ENCODE results near the gene CRYGS.
A peak's percentile ranks its signal among the peaks of the same experiment; 100 is the strongest.
"Not testable (repeated sequence)": the region's sequence is repeated elsewhere in the genome, so short reads cannot be mapped to it uniquely, and the experiment has no call there.

CRYGS gene

DNA sequence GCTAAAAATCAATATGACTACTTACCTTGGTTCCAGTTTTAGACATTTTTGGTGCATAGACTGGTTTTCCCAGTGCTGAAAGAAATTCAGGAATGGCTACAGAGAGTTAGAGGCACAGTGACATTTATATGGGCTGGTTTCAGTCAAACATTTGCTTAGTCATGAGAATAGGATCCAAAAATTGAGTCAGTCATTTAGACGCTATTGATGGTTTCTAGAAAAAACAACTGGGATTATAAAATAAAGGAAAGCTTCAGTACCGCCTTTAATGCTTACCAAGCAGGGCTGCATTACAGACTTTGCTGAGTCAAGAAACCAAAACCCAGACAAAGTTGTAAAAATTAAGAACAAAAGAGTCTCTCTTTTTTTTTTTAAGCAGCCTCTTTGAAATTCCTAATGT lies at the start of gene CRYGS:
CRYGS (minus strand) TSS at position 100 of the 400 bp plus-strand sequence; CDS start at position 46, 54 bp downstream.
- DNase-seq (ENCODE audit: extremely low read depth in 1 of 2, low read depth in 1 of 2): no peak

DNA sequence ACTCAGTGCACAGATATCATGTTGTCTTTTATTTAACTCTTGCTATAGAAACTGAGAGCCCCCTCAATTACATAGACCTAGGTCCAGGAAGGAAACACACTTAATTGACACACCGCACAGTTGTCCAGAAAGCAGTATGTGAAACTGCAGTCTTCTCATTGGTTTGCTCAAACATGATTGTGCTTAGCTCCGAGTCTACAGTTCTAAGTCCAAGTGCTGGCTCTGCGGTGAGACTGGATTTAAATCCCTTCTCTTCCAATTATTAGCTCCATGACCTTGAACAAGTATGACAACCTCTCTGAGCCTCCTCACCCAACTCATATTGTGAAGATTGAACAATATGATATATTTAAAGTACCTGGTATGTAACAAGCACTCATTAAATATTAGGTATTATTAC lies 49.7 kb upstream of the CRYGS start:
- DNase-seq (ENCODE audit: extremely low read depth in 1 of 2, low read depth in 1 of 2): no peak

DNA sequence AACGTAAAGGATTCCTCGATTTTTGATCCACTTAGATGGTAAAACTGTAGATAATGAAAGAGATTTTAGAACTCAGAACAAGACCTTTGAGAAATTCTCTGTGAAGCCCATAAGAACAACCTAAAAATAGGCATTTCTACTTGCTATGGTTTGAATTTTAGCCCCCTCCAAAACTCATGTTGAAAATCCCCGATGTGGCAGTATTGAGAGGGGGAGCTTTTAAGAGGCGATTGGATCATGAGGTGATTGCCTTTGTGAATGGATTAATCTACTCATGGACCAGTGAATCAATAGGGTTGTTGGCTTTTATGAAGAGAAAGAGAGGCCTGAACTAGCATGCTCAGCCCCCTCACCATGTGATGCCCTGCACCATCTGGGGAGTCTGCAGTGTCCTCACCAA lies 48.5 kb upstream of the CRYGS start:
- no peak for DNase-seq (ENCODE audit: extremely low read depth in 1 of 2, low read depth in 1 of 2)

DNA sequence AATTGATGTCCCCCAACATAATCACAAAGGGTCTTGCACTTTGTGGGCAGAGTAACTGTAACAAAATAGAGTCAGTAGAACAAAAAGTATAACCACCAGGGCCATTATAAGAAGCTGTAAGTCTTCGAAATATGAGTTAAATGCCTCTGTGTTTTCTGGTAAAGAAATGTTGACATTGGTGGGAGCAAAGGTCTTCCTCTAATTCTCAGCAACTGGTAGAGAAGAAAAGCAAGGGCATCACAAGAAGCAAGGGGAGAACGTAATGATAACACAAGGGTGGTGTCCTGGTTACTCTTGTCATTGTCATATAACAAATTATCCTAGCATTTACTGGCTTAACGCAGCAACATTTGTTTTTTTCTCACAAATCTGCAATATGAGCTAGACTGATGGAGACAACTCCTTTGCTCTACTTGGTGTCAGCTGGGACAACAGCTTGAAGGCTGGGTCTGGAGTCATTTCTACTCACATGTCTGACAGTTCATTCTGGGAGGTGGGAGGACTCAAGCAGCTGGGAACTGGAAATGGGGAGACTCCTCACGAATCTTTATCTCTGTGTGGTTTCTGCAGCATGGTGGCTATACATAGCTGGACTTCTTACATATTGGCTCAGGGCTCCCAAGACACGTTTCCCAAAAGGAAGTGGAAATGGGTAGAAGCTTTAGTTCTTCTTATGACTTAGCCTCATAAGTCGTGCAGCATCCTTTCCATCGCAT lies 46.6 kb upstream of the CRYGS start:
- no peak for DNase-seq (ENCODE audit: extremely low read depth in 1 of 2, low read depth in 1 of 2)

DNA sequence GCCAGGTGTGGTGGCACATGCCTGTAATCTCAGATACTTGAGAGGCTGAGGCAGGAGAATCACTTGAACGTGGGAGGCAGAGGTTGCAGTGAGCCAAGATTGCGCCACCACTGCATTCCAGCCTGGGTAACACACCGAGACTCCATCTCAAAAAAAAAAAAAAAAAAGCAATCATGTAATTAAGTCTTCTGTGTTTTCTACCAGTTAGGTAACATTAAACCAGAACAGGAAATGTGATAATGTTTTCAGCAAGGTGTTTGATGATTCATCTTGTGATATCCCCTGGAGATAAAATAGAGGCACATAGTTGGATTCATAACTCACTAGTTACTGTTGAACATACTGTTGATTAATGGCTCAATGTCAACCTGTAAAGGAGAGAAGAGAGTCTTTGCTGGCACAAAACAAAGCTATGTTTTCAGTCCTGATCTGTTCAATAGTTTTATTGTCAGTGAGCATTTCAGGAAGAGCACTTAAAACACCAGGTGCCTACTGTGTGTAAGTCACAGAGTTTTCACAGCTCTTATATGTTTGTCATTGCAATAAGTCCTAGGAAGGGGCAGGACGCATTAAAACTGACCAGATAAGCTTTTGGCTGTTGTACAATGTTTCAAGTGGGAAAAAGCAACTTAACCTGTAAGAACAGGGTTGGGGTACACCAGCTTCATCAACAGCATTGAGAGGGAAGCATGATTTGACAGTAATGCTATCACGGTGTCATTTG lies 45.8 kb upstream of the CRYGS start:
- no peak for DNase-seq (ENCODE audit: extremely low read depth in 1 of 2, low read depth in 1 of 2)

DNA sequence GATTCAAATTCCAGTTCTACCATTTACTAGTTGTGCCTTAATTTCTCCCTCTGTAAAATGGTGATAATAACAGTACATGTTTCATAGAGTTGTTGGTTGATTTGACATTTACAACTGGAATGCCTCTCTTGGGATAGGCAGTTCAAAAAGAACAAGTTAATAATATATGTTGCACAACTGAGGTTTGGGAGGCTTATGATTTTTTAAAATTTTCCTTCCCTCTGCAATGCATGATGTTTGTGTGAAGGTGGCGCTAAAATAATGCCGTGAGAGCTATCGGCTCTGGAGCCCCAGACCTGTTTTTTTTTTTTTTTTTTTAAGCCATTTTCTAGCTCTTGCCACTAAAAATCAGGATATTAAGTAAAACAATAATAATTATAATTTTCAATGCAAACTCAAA lies 44.9 kb upstream of the CRYGS start:
- DNase-seq (ENCODE audit: extremely low read depth in 1 of 2, low read depth in 1 of 2): no peak

DNA sequence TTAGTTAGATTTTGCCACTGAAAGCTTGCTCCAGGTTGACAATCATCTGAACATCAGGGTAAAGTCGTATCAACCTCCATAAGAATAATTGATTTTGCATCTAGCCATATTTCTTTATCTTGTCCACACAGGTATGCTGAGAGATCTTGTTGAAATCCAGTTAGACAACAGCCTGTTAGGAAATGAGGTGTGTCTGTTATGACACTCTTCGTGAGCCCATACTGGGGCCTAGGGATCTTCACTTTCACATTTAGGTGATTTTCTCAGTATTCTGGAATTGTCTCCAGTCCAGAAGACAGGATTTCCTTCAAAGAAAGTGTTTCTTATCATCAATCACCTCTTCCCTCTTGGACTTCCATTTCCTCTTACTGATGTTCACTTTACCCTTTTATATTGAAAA lies 44.5 kb upstream of the CRYGS start:
- DNase-seq (ENCODE audit: extremely low read depth in 1 of 2, low read depth in 1 of 2): no peak

DNA sequence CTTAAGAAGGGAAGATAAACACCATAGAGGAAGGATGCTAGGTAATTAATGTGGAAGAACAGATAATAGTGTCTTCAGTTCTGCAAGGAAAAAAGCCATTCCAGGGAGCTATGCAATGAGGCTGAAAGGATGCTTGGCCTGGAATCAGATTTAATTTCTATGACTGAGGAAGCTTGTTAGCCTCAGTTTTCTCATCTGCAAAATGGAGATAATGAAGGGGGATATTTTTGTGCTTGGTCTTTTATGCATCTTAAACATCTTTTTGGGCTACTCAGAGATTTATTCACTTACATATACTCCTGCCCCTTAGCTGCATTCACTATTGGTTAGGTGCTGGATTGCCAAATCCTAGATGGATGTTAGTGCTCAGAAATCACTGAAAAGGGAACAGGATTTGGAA lies 43.0 kb upstream of the CRYGS start:
- no peak for DNase-seq (ENCODE audit: extremely low read depth in 1 of 2, low read depth in 1 of 2)

DNA sequence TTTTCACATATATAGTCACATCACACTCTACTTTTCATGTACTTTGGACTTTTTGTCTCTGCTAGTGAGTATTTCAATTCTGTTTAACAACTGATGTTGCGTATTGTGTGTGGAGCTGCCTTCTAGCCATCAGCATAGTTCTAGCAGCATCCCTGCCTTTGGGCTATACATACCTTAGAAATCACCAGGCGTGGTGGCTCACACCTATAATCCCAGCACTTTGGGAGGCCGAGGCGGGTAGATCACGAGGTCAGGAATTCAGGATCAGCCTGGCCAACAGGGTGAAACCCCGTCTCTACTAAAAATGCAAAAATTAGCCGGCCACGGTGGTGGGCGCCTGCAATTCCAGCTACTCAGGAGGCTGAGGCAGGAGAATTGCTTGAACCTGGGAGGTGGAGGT lies 42.1 kb upstream of the CRYGS start:
- DNase-seq (ENCODE audit: extremely low read depth in 1 of 2, low read depth in 1 of 2): not testable (repeated sequence)

DNA sequence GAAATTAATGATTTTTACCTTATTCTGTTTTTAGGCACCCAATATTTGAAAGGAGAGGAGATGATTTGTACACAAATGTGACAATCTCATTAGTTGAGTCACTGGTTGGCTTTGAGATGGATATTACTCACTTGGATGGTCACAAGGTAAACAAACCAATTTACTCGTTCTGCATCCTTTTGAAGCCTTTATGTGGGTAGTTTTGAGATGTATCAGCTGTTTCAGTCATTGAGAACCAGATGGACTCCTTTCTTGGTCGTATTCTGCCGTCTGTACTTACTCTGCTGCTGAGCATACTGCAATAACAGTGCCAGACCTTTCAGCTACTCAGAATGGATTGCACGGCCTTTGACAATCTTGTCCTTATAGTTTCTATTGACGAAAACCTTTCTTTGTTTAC lies 39.7 kb upstream of the CRYGS start:
- DNase-seq (ENCODE audit: extremely low read depth in 1 of 2, low read depth in 1 of 2): no peak

DNA sequence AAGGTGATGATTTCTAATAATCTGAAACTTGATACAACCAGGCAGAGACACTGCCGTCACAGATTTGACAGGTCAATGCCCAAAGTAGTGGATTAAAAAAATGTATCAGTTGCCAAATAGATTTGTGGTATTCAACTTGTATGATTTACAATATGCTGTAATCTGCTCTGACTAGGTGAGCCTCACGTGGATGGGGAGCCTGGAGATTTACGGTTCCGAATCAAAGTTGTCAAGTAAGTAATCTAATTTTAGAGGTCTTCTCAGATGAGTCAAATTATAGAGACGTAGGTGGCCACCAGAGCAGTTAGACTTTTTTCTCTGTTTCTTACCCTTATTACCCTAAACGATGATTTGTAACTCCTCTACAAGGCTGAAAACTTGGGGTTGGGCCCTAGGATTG lies 38.4 kb upstream of the CRYGS start:
- DNase-seq (ENCODE audit: extremely low read depth in 1 of 2, low read depth in 1 of 2): no peak

DNA sequence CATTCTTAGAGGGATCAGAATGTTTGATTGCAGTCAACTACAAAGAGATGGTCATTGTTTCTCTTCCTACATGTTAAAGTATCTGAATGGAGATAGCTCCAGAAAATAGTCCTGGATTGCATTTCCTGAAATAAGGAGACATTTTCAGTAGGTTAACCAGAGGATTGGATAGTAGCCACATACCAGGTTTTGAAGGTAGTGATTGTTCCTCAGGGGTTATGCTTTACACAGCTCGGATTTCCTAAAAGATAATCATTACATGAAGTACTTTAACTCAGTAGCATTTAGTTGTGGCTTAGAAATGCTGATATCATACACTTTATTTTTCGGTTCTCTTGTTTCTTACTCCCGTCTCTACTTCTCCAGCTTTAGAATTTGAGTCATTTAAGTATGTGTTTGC lies 36.6 kb upstream of the CRYGS start:
- DNase-seq (ENCODE audit: extremely low read depth in 1 of 2, low read depth in 1 of 2): no peak

DNA sequence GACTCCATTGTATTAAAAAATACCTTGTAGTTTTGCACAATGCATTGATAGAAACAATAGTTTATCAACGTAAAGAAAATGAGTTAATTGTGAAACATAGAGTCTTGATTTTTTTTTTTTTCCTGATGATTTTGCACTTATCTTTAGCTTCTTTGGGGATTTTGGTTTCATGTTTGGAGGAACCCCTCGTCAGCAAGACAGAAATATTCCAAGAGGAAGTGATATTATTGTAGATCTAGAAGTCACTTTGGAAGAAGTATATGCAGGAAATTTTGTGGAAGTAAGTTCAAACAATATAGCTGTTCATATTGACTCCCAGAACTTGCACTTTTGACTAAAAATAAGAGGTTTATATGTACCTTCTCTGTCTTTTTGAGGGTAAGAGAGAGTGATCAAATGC lies 33.3 kb upstream of the CRYGS start:
- no peak for DNase-seq (ENCODE audit: extremely low read depth in 1 of 2, low read depth in 1 of 2)

DNA sequence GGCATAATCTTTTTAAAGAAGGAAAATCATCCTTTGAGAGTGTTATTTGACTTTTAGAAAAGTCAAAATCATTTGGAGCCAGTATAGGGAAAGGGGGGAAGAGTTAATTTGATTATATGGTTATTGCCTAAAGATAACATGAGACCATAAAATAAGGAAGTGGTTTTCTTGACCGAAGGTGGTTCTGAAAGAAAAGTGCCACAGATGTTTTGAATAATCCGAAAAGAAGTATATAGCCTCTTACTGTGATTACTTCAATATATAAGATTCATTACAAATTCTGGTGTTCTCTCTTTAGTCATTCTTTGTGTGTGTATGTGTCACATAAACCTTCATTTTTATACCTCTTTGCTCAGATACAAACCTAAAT lies 27.4 kb upstream of the CRYGS start:
- DNase-seq (ENCODE audit: extremely low read depth in 1 of 2, low read depth in 1 of 2): no peak

DNA sequence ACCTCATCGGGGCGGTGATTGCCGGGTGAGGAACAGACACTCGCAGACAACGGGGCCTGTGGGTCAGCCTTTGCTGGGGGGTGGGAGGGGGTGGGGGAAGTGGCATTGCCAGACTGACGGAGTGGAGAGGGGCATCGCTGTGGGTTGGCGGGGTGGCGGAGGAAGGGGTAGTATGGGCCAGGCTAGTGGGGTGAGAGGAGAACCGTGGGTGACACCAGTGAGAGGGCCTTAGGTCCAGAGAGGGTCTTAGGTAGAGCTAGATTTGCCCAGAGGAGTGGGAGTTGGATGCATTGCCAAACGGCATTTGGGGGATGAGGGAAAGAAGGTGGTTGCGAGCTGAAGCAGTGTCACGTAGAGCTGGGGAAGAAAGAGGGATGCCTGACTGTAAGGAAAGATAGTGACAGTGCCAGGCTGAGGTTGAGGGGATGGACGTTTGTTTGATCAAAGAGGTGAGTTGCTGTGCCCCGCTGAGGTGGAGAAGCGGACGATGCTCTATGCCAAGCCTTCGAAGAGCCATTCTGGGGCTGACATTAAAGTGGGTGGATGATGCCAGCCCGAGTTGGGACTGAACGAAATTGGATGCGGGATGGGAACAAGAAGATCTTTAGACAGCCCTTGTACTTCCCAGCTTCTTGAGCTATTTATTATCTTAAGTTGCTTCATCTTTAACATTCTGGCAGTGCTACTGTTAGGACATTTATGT lies 26.9 kb upstream of the CRYGS start:
- no peak for DNase-seq (ENCODE audit: extremely low read depth in 1 of 2, low read depth in 1 of 2)

DNA sequence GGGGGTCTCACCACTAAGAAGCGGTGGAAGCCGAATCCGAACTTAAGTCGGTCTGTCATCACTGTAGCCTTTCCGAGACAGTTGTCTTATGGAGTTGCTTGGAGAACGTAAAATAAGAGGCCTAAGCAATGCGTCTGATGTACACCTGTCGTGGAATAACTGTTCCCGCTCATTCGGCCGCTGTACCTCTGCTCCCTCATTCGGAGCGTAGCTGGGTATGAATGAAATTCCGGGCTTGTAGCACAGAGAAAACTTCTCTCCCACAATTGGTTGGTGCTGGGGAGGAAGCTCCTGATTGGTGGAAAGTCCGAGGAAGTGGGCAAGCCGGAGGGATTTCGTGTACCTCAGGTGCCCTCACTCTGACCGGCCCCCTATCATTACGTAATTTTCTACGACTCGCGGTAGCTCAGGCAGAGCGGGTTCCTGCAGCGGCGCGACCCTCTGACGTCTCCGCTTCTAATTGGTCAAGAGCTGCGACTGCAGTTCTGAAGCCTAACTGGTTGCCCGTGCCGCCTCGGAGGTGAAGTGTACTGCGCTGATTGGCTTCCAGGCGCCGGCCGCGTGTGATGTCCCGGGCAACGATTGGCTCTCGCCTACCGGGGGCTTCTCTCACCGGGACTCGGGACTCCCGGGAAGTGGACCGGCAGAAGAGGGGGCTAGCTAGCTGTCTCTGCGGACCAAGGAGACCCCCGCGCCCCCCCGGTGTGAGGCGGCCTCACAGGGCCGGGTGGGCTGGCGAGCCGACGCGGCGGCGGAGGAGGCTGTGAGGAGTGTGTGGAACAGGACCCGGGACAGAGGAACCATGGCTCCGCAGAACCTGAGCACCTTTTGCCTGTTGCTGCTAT lies 26.1 kb upstream of the CRYGS start, which contains the start of gene DNAJB11:
DNAJB11 (plus strand) TSS at position 625 of the 845 bp plus-strand sequence; CDS start at position 803, 178 bp downstream.
- peak; percentile 95 to 96 for DNase-seq (ENCODE audit: extremely low read depth in 1 of 2, low read depth in 1 of 2)

DNA sequence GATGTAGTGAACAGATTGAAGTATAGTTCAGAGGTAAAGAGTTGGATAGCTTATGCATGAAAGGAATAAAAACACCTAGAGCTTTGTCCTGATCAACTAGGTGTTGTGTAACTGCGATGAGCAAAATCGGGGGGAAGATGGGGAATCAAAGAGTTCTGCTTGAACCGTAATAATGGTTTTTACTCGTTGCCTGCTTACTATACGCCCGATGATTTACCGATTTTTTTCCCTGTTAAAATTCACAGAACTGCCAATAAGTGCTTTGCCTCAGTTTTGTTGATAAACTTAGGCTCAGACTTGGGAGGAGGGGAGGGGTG lies 25.6 kb upstream of the CRYGS start:
- DNase-seq (ENCODE audit: extremely low read depth in 1 of 2, low read depth in 1 of 2): no peak

DNA sequence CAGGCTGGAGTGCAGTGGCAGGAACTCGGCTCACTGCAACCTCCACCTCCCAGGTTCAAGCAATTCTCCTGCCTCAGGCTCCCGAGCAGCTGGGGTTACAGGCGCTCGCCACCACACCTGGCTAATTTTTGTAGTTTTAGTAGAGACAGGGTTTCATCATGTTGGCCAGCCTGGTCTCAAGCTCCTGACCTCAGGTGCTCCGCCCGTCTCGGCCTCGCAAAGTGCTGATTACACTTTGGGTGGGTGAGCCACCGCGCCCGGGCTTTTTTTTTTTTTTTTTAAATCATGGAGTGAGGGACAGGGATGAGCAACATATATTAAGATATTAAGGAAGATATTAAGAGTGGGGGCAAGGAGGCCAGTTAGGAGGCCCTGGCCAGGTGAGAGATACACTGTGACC lies 25.2 kb upstream of the CRYGS start:
- DNase-seq (ENCODE audit: extremely low read depth in 1 of 2, low read depth in 1 of 2): not testable (repeated sequence)

DNA sequence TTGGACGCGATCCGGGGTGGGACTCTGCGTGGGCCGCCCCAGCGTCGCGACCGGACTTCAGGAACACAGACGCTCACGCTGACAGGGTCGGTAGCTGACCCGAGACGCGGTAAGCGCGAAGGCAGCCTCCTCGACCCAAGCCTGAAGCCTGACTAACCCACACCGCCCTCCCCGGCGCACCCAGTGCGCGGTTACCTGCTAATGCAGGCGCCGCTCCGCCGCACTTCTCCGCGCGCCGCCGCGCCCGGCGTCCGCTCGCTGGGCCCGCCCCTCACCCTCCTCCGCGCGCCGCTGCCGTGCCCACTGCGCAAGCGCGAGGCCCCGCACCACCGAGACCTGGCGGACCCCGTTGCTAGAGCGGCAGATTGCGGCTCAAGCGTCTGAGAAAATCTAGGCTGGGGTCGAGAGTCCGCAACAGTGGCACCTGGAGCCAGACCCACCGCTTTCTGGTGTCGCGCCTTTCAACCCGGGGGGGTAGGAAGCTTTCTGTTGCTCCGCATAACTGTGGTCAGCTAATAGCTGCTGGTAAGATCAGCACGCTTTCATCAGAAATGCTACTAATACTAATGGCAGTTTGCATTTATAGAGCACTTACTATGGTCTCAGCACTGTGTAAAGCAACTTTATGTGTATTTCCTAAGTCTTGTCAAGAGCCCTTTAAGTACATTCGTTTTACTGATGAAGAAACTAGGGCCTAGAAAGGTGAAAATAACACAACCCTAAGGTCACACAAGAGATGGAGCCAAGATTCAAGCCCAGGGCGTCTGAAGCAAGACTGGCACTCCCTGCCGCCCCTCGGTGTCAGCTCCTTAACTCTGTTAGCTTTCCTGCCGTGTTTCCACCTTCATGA lies 23.1 kb upstream of the CRYGS start, which contains the start of gene TBCCD1:
TBCCD1 (minus strand) TSS at position 268 of the 850 bp plus-strand sequence. CDS start 3,010 bp downstream, outside the sequence.
- peak; percentile 67 to 93 for DNase-seq (ENCODE audit: extremely low read depth in 1 of 2, low read depth in 1 of 2)

DNA sequence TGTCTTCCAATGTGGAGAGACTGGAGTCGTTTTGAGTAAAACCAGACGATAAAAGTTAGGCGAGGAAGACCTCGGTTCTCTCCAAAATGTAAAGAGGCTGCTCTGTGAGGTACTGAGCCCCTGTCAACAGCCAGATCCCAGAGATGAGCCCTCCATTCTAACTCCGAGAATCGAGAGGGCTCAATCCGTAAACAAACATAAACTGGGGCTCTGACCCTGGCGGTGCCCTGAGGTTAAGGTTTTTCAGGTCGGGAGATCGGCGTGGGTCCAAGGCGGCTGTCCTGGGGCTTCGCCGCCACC lies 22.5 kb upstream of the CRYGS start:
- DNase-seq (ENCODE audit: extremely low read depth in 1 of 2, low read depth in 1 of 2): no peak
